GM12892 (cell line): ENCODE data around the gene IGSF21.

Experiments used
- DNase-seq: peaks from one replicate; pipeline ENCODE4 v3.0.0; 2011; ENCODE audit not compliant: insufficient read length
- FAIRE-seq: peaks from 2 replicates; lab custom pipeline; 2011; peaks lifted over from hg19 to GRCh38; lab: Jason Lieb, UNC
- POLR2A ChIP-seq: IDR thresholded peaks from 2 replicates; pipeline ENCODE4 v1.6.1; 2011; ENCODE audit warnings: low read depth, low read length, control low read depth
- POLR2AphosphoS5 ChIP-seq: IDR thresholded peaks from 2 replicates; pipeline ENCODE4 v1.6.1; 2011; ENCODE audit warnings: low read depth, low read length, control low read depth
- TAF1 ChIP-seq: IDR thresholded peaks from 2 replicates; pipeline ENCODE4 v1.6.1; 2011; ENCODE audit warnings: low read depth, mild to moderate bottlenecking, control low read depth, low read length, borderline replicate concordance

The IGSF21 gene

DNA sequence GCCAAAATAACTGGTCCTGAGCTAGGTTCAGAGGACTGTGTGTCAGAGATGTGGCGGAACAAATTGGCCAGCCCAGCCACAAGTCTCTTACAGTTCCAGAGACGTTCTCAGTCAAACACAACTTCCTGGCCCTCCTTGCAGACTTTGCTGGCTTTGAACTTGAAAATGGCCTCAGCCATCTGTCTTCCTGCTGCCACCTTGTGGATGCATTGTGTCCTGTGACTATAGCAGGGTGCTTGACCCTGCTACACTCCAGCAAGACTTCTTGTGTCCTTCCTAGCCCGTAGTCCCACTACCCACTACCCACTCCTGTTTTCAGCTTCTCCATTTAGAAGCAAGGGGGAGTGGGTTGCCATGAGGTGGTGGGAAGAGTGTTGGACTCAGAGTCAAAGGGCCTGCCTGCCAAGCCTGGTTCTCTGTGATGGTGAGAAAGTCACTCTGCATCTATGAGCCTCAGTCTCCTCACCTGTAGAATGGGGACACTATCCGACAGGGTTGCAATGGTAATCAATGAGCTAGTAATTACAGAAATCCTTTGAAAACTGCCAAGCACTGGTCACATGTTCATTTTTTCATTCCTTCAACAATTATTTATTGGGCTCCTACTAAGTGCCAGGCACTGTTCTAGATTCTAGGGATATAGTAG lies 109.9 kb downstream of the IGSF21 start:
- peak; percentile 27 for FAIRE-seq
- DNase-seq, result peak; percentile 27

DNA sequence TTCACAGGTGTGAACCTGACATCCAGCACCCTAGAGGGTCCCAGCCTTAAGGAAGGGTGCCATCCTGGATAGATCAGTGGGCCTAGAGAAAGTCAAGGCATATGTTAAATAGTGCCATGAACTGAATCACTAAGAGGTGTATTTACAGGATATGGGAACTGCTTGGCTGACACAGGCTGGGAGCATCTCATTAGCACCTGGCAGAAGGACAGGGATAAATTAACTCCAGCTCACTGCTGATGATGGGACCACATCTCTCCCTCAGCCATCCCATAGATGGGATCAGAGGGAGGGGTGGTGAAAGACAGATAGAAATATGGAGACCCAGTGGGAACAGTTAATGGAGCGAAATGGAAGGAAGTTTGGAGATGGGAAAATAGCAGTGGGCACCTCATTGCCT lies 122.0 kb downstream of the IGSF21 start:
- TF ChIP-seq TAF1, result no peak
- FAIRE-seq, result no peak
- DNase-seq, result no peak

More for the DNA sequence above, 109.9 kb downstream of the IGSF21 start:
- no peak for TF ChIP-seq POLR2A
- TF ChIP-seq TAF1, result no peak
- TF ChIP-seq POLR2AphosphoS5, result no peak

DNA sequence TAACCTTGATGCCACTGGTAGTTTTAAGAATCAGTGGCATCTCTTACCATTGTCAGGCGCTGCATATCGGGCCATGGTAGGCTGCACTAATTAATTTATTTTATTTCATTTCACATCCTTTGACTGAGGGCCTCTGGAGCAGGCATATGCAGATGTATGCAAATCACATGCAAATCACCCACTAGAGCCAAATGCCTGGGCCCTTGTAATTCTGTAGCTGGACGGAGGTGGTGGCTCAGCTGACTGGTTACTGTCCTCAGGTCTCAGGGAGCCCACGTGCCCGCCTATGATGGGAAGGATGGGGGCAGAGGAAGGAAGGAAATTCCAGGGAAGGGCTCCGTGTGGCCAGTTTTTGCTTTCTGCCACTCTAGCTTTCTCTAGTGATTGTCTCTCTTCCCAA lies 122.7 kb downstream of the IGSF21 start:
- no peak for DNase-seq
- TF ChIP-seq POLR2AphosphoS5, result no peak
- TF ChIP-seq POLR2A, result no peak
- no peak for TF ChIP-seq TAF1
- FAIRE-seq, result no peak

DNA sequence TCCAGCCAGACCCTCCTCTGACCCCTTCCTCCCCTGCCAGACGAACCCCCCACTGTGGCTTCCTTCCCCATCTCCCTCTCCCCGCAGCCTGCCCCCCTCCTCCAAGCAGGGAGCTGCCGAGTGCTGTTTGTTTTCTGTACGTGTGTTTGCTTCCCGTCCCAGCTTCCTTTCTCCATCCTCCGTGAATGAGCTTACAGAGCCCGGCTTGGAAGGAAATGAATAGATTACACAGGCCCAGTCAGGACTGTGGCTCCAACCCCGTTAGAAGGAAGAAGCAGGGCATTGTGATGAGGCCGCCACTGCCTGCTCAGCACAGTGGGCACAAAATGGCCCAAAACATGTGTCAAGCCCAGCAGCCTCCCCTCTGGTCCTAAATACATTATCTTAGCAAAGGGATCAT lies 123.2 kb downstream of the IGSF21 start:
- DNase-seq (no peak), FAIRE-seq (no peak)
- TF ChIP-seq POLR2AphosphoS5, result no peak
- TF ChIP-seq TAF1, result no peak
- no peak for TF ChIP-seq POLR2A

DNA sequence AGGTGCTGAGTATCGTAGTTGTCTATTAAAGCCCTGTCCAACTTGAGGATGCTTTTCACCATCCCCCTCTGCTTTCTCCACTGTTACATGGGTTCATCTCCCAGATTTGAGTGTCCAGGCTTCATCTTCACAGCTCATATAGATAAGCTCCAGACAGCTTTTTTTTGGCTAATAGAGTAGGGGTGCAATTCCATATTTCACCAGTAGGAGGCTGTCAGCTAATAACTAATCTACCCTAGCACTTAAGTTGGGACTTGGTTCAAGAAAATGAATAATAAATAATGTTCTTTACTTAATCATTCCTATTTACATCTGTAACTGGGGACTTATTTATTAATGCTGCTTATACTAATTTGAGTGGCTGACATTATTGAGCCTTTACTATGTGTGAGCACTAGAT lies 124.5 kb downstream of the IGSF21 start:
- TF ChIP-seq TAF1, result no peak
- no peak for TF ChIP-seq POLR2AphosphoS5
- no peak for TF ChIP-seq POLR2A
- DNase-seq, result no peak
- FAIRE-seq, result no peak

DNA sequence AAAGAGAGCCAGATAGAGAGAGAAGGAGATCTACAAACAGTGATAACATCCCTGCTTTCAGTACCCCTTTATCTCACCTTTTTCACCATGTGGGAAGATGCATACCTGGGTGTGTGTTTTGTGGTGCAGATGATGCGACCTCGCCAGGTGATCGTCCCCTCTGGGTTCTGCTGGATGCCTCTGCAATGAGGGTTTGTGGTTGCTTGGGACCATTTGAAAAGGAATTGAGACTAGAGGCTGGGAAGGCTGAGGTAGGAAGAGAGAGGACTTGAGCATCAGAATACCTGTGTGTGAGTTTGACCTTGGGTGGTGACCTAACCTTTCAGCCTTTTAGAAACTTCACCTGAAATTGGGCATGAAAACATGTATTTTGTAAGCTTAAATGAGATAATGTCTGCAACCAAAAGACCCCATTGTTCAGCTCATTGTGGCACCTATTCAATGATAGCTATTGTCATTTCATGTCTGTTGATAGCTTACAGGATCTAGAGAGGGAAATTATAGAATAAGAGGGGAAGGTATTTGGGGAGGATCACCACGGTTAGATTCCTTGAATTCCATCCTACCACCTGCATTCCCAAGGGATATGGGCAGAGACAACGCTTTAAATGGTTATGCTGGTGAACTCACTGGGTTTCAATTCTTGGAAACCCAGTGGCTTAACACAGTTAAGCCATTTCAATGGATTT lies 125.7 kb downstream of the IGSF21 start:
- DNase-seq, result no peak
- FAIRE-seq, result no peak
- TF ChIP-seq POLR2A, result no peak
- no peak for TF ChIP-seq TAF1
- TF ChIP-seq POLR2AphosphoS5, result no peak

DNA sequence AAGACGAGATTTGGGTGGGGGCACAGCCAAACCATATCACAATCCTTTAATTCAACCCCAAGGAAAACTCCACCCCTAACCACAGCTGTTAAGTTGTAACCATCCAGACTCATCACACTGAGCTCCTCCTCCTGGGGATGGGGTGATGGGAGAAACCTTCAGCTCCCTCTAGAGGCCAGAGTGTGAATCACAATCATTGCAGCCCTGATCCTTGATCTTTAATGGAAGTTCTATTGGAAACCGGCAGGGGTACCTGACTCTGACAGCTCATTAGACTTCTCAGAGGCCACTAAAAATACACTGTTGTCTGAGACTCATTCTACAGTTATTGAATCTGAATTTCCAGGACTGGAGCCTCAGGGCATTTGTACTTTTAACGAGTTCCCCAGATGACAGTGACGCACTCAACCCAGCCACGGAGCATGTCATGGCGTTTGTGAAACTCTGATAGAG lies 127.2 kb downstream of the IGSF21 start:
- TF ChIP-seq POLR2AphosphoS5 (no peak), TAF1 (no peak), POLR2A (no peak)
- FAIRE-seq, result no peak
- DNase-seq, result peak; percentile 33

DNA sequence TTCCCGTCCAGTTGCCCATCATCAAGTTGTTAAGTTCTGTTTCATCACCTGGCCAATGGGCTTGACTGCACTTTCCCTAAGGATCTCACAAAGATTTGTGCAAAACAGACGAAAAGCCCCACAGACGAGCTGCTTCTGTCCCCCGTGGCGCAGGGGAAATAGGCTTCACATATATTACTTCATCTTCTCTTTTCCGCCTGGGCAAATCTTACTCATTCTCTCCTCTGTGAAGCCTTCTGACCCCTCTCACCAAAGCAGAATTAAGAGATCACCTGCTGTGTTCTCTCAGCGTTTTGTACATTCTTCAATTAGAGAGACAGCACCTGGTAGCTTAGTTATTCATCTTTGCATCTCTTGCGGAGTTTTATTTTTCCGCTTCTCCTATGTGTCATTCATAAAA lies 129.8 kb downstream of the IGSF21 start:
- FAIRE-seq, result no peak
- no peak for DNase-seq
- TF ChIP-seq TAF1, result no peak
- TF ChIP-seq POLR2AphosphoS5, result no peak
- TF ChIP-seq POLR2A, result no peak

DNA sequence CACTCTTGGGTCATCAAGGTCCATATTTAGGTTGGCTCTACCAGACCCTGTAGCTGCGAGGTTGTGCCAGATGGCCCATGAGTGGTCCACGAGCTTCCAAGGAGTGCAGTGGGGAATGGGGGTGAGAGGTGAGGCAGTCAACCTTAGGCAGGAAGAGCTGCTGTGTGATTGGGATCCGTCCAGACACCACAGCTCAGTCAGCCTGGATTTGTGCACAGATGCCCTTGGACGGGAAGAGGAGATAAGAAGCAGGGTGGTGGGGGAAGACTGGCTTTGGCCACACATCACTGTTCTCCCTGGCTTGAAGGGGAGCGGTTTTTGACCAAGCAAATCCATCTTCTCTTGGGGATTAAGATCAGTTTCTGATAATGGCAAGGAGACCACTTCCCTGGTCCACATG lies 130.6 kb downstream of the IGSF21 start:
- TF ChIP-seq POLR2AphosphoS5, result no peak
- no peak for TF ChIP-seq TAF1
- no peak for TF ChIP-seq POLR2A
- DNase-seq, result no peak
- no peak for FAIRE-seq

DNA sequence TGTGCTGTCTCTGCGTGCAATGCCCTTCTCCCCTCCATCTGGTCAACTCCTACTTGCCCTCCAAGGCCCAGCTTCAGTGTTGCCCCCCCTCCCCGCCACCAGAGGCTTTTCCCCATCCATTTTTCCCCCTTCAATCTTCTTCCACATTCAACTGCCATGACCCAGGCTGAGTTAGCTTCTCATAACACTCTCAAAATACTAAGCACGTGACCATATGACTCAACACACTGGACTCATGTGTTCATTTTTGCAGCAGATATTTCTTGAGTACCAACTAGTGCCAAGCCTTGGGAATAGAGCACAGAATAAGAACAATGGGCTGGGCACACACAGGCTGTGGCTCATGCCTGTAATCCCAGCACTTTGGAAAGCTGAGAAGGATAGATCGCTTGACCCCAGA lies 132.1 kb downstream of the IGSF21 start:
- TF ChIP-seq TAF1 (no peak), POLR2A (no peak), POLR2AphosphoS5 (no peak)
- FAIRE-seq (no peak), DNase-seq (no peak)

DNA sequence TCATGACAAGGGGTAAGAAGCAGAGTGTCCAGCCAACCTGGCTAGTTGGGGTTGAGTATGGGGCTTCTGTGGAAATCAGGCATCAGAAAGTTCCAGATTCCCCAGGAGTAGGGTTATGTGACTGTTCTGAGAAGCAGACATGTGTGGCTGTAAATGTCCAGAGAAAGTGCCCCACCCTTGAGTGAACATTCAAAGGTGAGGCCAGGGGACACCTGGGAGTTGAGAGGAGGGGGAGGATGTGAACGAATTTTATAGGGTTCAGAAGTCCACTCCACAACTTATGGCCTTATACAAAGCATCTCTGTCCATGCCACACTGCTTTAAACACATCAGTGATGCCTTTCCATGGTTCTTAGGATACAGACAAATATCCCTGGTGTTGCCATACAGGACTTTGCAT lies 133.3 kb downstream of the IGSF21 start:
- DNase-seq (no peak), FAIRE-seq (no peak)
- no peak for TF ChIP-seq POLR2AphosphoS5

DNA sequence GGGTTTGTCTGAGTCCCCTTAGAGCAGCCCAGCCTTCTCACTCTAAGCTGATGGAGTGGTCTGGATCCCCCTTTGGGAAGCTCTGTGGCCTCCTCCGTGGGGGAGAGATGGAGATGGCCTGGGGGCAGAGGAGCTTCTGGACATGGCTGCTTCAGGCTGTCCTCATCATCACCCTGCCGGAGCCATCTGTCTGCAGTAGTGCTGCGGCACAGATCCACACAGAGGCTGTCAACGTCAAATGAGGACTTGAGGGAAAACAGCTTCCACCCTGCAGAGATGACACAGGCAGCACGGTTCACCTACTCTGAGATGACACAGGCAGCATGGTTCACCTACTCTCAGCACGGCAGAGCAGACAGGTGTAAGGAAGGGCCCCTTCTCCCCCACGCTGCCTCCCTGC lies 134.3 kb downstream of the IGSF21 start:
- no peak for DNase-seq
- FAIRE-seq, result no peak
- TF ChIP-seq TAF1, result no peak
- no peak for TF ChIP-seq POLR2AphosphoS5
- no peak for TF ChIP-seq POLR2A
